WERI-Rb-1 (cell line): ENCODE data around the gene UBE2E2.

Experiments used
- DNase-seq: peaks from one replicate; pipeline ENCODE4 v3.0.0-alpha.2; 2020
- H3K27ac ChIP-seq: fragments of 250-450 bp; sonication (Bioruptor Pico); 2 replicates; pipeline ENCODE4 v1.5.1; 2020; ENCODE audit warnings: mild to moderate bottlenecking, moderate library complexity
- H3K27me3 ChIP-seq: fragments of 250-450 bp; sonication (Bioruptor Pico); 2 replicates; pipeline ENCODE4 v1.5.1; 2021; ENCODE audit warnings: mild to moderate bottlenecking, low read depth, moderate library complexity; ENCODE audit not compliant: insufficient read depth, severe bottlenecking
- H3K36me3 ChIP-seq: fragments of 250-450 bp; sonication (Bioruptor Pico); 2 replicates; pipeline ENCODE4 v1.5.1; 2020; ENCODE audit warnings: mild to moderate bottlenecking, moderate library complexity
- H3K4me3 ChIP-seq: 2 replicates; pipeline ENCODE4 v1.5.1; 2011; ENCODE audit warnings: low read depth, mild to moderate bottlenecking, control low read depth, low read length
- H3K9me3 ChIP-seq: fragments of 250-450 bp; sonication (Bioruptor Pico); 2 replicates; pipeline ENCODE4 v1.5.1; 2021; ENCODE audit warnings: mild to moderate bottlenecking, moderate library complexity; ENCODE audit not compliant: severe bottlenecking
- TF ChIP-seq, protein P1 (sequence below): IDR thresholded peaks from 2 replicates; pipeline ENCODE4 v1.5.1; 2011; ENCODE audit warnings: low read depth, mild to moderate bottlenecking, control low read depth, inconsistent platforms, low read length

Gene UBE2E2

GRCh38 chr3:23589602-23590001, 386.5 kb downstream of the UBE2E2 start:
- Histone ChIP-seq H3K4me3 (no peak overlapping the region), H3K36me3 (no peaks in the 10 kb centered on the region), H3K27me3 (no peaks in the 10 kb centered on the region), H3K9me3 (no peaks in the 10 kb centered on the region), H3K27ac (no peak overlapping the region)
- no peak for DNase-seq
- TF ChIP-seq, protein P1, sequence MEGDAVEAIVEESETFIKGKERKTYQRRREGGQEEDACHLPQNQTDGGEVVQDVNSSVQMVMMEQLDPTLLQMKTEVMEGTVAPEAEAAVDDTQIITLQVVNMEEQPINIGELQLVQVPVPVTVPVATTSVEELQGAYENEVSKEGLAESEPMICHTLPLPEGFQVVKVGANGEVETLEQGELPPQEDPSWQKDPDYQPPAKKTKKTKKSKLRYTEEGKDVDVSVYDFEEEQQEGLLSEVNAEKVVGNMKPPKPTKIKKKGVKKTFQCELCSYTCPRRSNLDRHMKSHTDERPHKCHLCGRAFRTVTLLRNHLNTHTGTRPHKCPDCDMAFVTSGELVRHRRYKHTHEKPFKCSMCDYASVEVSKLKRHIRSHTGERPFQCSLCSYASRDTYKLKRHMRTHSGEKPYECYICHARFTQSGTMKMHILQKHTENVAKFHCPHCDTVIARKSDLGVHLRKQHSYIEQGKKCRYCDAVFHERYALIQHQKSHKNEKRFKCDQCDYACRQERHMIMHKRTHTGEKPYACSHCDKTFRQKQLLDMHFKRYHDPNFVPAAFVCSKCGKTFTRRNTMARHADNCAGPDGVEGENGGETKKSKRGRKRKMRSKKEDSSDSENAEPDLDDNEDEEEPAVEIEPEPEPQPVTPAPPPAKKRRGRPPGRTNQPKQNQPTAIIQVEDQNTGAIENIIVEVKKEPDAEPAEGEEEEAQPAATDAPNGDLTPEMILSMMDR: no peak

GRCh38 chr3:23590424-23591273, 387.5 kb downstream of the UBE2E2 start:
- Histone ChIP-seq H3K4me3 (no peak overlapping the region), H3K36me3 (no peaks in the 10 kb centered on the region), H3K9me3 (no peaks in the 10 kb centered on the region), H3K27me3 (no peaks in the 10 kb centered on the region), H3K27ac (no peak overlapping the region)
- no peak for DNase-seq
- TF ChIP-seq, protein P1: no peak

DNA sequence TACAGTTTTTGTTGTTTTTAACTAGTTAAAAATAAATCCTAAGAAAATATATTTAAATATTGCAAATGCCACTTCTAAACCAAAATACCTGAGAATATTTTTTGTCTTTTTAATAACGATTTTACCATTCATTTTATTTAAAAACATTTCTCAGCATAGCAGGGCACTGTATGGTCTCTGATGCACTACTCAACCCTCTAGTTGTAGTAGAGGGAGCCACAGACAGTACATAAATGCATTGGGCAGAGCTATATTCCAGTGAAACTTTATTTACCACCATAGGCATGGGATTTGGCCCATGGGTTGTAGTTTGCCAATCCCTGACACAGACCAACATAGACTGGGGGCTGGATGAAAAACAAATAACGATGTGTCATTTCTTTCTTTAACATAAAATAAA, 388.2 kb downstream of the UBE2E2 start:
- H3K4me3 ChIP-seq: no peak overlapping the region
- no peak overlapping the region for H3K27ac ChIP-seq
- DNase-seq: no peak
- no peaks in the 10 kb centered on the region for H3K9me3 ChIP-seq
- no peaks in the 10 kb centered on the region for H3K36me3 ChIP-seq
- no peaks in the 10 kb centered on the region for H3K27me3 ChIP-seq
- TF ChIP-seq, protein P1: no peak

DNA sequence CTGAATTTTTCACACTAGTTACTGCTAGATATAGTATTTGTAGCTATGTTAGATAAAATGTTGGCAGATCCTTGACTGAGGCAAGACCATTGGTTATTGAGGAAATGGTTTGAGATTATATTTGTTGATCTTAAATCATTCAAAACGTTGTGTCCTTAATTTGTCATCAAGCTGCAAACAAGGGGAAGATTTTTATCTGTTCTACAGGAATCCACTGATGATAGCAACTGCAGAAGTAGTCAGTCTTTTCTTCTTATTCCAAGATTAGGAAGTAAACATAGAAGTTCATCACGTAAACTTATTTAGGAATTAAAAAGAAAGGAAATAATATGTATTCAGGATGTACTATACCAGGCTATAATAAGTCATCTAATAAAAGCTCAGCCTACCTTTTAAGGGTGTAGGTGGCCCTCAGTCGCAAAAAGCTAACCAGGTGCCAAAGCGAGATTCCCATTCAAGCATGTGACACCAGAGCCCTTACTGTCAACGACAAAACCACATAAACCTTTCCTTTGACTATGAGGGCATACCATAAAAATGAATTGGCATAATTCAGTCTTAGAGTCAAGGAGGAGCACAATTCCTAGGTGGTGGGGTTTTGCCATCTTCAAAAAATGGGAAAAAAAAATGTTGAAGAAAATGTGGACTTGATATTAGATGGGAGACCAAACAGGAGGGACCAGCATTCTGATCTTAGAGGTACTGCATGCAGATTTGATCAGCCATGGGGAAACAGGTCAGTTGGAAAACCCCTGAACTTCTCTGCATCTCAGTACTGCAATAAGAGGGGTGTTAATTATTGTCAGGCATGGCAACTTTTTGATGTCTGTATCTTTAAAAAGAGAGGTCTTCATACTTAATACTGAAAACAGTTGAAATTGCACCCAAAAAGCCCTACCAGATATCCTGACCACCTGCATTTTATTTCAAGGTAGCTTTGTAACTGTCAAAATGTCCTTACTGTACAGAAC, 390.1 kb downstream of the UBE2E2 start:
- Histone ChIP-seq H3K27ac (no peak overlapping the region), H3K36me3 (no peaks in the 10 kb centered on the region), H3K27me3 (no peaks in the 10 kb centered on the region), H3K9me3 (peaks cover 2% of the 10 kb centered on the region), H3K4me3 (no peak overlapping the region)
- TF ChIP-seq, protein P1: no peak
- no peak for DNase-seq

DNA sequence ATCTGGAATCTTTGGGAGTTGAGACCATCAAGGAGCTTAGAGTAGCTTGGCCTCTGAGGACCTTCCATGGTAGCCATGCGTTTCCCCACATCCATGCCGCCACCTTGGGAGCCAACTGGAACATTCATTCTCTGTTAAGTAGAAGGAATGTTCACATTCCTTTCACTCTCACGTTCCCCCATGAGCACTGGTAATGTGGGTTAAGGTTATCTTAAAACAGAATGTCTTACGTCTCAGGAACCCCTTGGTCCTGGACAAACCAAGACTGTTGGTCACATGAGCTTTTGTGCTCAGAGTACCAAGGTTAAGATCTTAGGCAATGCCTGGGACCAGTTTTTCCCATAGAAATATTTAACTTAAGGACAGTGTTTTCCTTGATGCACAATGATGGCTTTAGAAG, 390.9 kb downstream of the UBE2E2 start:
- Histone ChIP-seq H3K36me3 (no peaks in the 10 kb centered on the region), H3K4me3 (no peak overlapping the region), H3K27ac (no peak overlapping the region), H3K9me3 (peaks cover 2% of the 10 kb centered on the region), H3K27me3 (no peaks in the 10 kb centered on the region)
- TF ChIP-seq, protein P1: no peak
- DNase-seq: no peak
